Measurements from ENCODE around the gene UGDH.

UGDH gene

GRCh38 chr4:39486221-39486804 lies 40.9 kb downstream of the UGDH start:
- Histone ChIP-seq H3K4me2 (ENCODE audit: low read depth, low read length, poor library complexity, severe bottlenecking) (no peak overlapping the region), H3K79me2 (ENCODE audit: insufficient read depth, low read length) (no peaks in the 10 kb centered on the region), H3K27me3 (ENCODE audit: low read length) (no peaks in the 10 kb centered on the region), H3K9me3 (ENCODE audit: insufficient read depth, low read length) (no peaks in the 10 kb centered on the region), H3K27ac (ENCODE audit: low read depth, low read length) (no peak overlapping the region), H3K36me3 (ENCODE audit: low read length) (no peaks in the 10 kb centered on the region), H3F3A (ENCODE audit: insufficient read depth) (no peaks in the 10 kb centered on the region), H2AFZ (ENCODE audit: low read depth, low read length, severe bottlenecking) (no peak overlapping the region), H3K9ac (ENCODE audit: low read length) (no peak overlapping the region), H3K9me2 (replicated peaks; ENCODE audit: insufficient read depth, low read length) (no peaks in the 10 kb centered on the region), H3K4me3 (ENCODE audit: insufficient read depth, low read length, poor library complexity, severe bottlenecking) (no peak overlapping the region), H4K20me1 (ENCODE audit: low read depth, low read length) (no peaks in the 10 kb centered on the region)
- TF ChIP-seq EZH2phosphoT487 (conservative IDR thresholded peaks at IDR 0.05; ENCODE audit: low read length): no peak
- no peak for TF ChIP-seq CTCF (IDR thresholded peaks at IDR 0.05; ENCODE audit: insufficient read depth, low read length, poor library complexity, severe bottlenecking)

GRCh38 chr4:39484582-39485272 lies 42.5 kb downstream of the UGDH start:
- no peaks in the 10 kb centered on the region for H3F3A ChIP-seq (ENCODE audit: insufficient read depth)
- no peaks in the 10 kb centered on the region for H4K20me1 ChIP-seq (ENCODE audit: low read depth, low read length)
- H3K9me2 ChIP-seq (replicated peaks; ENCODE audit: insufficient read depth, low read length): no peaks in the 10 kb centered on the region
- H3K36me3 ChIP-seq (ENCODE audit: low read length): no peaks in the 10 kb centered on the region
- no peak overlapping the region for H3K9ac ChIP-seq (ENCODE audit: low read length)
- no peak overlapping the region for H3K27ac ChIP-seq (ENCODE audit: low read depth, low read length)
- no peaks in the 10 kb centered on the region for H3K27me3 ChIP-seq (ENCODE audit: low read length)
- H3K4me2 ChIP-seq (ENCODE audit: low read depth, low read length, poor library complexity, severe bottlenecking): no peak overlapping the region
- H3K79me2 ChIP-seq (ENCODE audit: insufficient read depth, low read length): no peaks in the 10 kb centered on the region
- H2AFZ ChIP-seq (ENCODE audit: low read depth, low read length, severe bottlenecking): no peak overlapping the region
- H3K4me3 ChIP-seq (ENCODE audit: insufficient read depth, low read length, poor library complexity, severe bottlenecking): no peak overlapping the region
- TF ChIP-seq CTCF (IDR thresholded peaks at IDR 0.05; ENCODE audit: insufficient read depth, low read length, poor library complexity, severe bottlenecking): no peak
- no peak for TF ChIP-seq EZH2phosphoT487 (conservative IDR thresholded peaks at IDR 0.05; ENCODE audit: low read length)
- no peaks in the 10 kb centered on the region for H3K9me3 ChIP-seq (ENCODE audit: insufficient read depth, low read length)

GRCh38 chr4:39480902-39481695 lies 46.1 kb downstream of the UGDH start:
- H2AFZ ChIP-seq (ENCODE audit: low read depth, low read length, severe bottlenecking): no peak overlapping the region
- no peaks in the 10 kb centered on the region for H3F3A ChIP-seq (ENCODE audit: insufficient read depth)
- H3K9me2 ChIP-seq (replicated peaks; ENCODE audit: insufficient read depth, low read length): no peaks in the 10 kb centered on the region
- no peaks in the 10 kb centered on the region for H3K27me3 ChIP-seq (ENCODE audit: low read length)
- H3K36me3 ChIP-seq (ENCODE audit: low read length): no peaks in the 10 kb centered on the region
- no peak overlapping the region for H3K9ac ChIP-seq (ENCODE audit: low read length)
- H4K20me1 ChIP-seq (ENCODE audit: low read depth, low read length): no peaks in the 10 kb centered on the region
- H3K27ac ChIP-seq (ENCODE audit: low read depth, low read length): no peak overlapping the region
- no peak overlapping the region for H3K4me2 ChIP-seq (ENCODE audit: low read depth, low read length, poor library complexity, severe bottlenecking)
- TF ChIP-seq EZH2phosphoT487 (conservative IDR thresholded peaks at IDR 0.05; ENCODE audit: low read length): no peak
- no peaks in the 10 kb centered on the region for H3K9me3 ChIP-seq (ENCODE audit: insufficient read depth, low read length)
- H3K79me2 ChIP-seq (ENCODE audit: insufficient read depth, low read length): no peaks in the 10 kb centered on the region
- no peak overlapping the region for H3K4me3 ChIP-seq (ENCODE audit: insufficient read depth, low read length, poor library complexity, severe bottlenecking)

Data from SU-DHL-6 (cell line).